K562 (cell line): Measurements from ENCODE around the gene INSYN2B. TPM values are rescaled to one million over a fixed set of nuclear protein-coding genes. Genes with fewer than 3 reads are reported as not detected.

ENCODE experiments used
- ATAC-seq: fragments of 200-7000 bp; cut with Tn5 transposase; 3 replicates; pipeline ENCODE4 v1.9.1; 2020; ENCODE audit warnings: moderate library complexity
- BruUV-seq: library from RNA; stranded (reverse); fragments of 400-500 nt; replicated peaks from 2 replicates; lab custom pipeline; 2021; lab: Mats Ljungman, UMichigan
- CTCF ChIA-PET: fragments of 300-600 bp; formaldehyde crosslinking; extraction: SDS; loops from one replicate; lab custom pipeline; 2021; ENCODE audit warnings: low intra/inter-chr PET ratio; lab: Yijun Ruan, JAX
- POLR2A ChIA-PET: fragments of 300-600, 350-650 bp; sonication (Branson Sonifier 250); formaldehyde crosslinking; extraction: SDS; loops from one replicate; lab custom pipeline; 2021; ENCODE audit warnings: antibody characterized with exemption, inconsistent platforms; lab: Yijun Ruan, JAX
- DNase-seq, 4 experiments: peaks; one replicate each; pipeline versions ENCODE4 v3.0.0 to v3.0.0-alpha.2; 2011 to 2018; ENCODE audit warnings: low spot score in 3 of 4, mixed read lengths in 3 of 4; ENCODE audit errors: extremely low read depth in 1 of 4
- FAIRE-seq: peaks from 2 replicates; lab custom pipeline; 2011; peaks lifted over from hg19 to GRCh38; lab: Jason Lieb, UNC
- H2AFZ ChIP-seq: 2 replicates; pipeline ENCODE4 v1.6.0; 2011; ENCODE audit warnings: low read depth, low read length, control low read depth, inconsistent platforms
- H3K27ac ChIP-seq: fragments of 200-600 bp; 3 replicates; pipeline ENCODE4 v1.8.0; 2011; ENCODE audit warnings: low read depth, mild to moderate bottlenecking, control low read depth, inconsistent platforms, low read length, moderate library complexity, mixed read lengths; ENCODE audit errors: extremely low read depth
- H3K27me3 ChIP-seq, 2 experiments: fragments of 300-600 bp in 1 of 2; 2 replicates in 1 of 2; 3 replicates in 1 of 2; pipeline versions ENCODE4 v1.6.0 to v1.8.0; 2011; ENCODE audit warnings: inconsistent platforms in 2 of 2, low read length in 2 of 2, mild to moderate bottlenecking in 1 of 2, mixed read lengths in 1 of 2, moderate library complexity in 1 of 2; ENCODE audit not compliant: control insufficient read depth in 2 of 2, insufficient read depth in 2 of 2
- H3K36me3 ChIP-seq: fragments of 300-600 bp; 3 replicates; pipeline ENCODE4 v1.8.0; 2011; ENCODE audit warnings: mild to moderate bottlenecking, low read length, inconsistent platforms; ENCODE audit not compliant: control insufficient read depth, insufficient read depth
- H3K4me1 ChIP-seq, 2 experiments: fragments of 200-600 bp in 1 of 2; replicated peaks in 1 of 2; 2 replicates in 1 of 2; 3 replicates in 1 of 2; pipeline versions ENCODE4 v1.5.1 to v1.8.0; 2011; ENCODE audit warnings: inconsistent platforms in 2 of 2, low read length in 2 of 2, mild to moderate bottlenecking in 1 of 2, mixed read lengths in 1 of 2, moderate library complexity in 1 of 2; ENCODE audit not compliant: control insufficient read depth in 2 of 2, insufficient read depth in 2 of 2
- H3K4me2 ChIP-seq: 2 replicates; pipeline ENCODE4 v1.6.1; 2011; ENCODE audit warnings: low read length, control low read depth, inconsistent platforms, mixed read lengths; ENCODE audit not compliant: insufficient read depth
- H3K4me3 ChIP-seq: fragments of 200-600 bp; sonication (generic), shearing (Covaris generic); 2 replicates; pipeline ENCODE4 v1.5.1; 2016; ENCODE audit warnings: control low read depth, inconsistent platforms
- H3K79me2 ChIP-seq: fragments of 200-600 bp; 3 replicates; pipeline ENCODE4 v1.8.0; 2011; ENCODE audit warnings: low read length, inconsistent platforms; ENCODE audit not compliant: control insufficient read depth, insufficient read depth
- H3K9ac ChIP-seq, 2 experiments: 2 replicates each; pipeline versions ENCODE4 v1.6.0 to v1.6.1; 2011; ENCODE audit warnings: low read depth in 2 of 2, low read length in 2 of 2, control low read depth in 1 of 2, inconsistent platforms in 1 of 2, mild to moderate bottlenecking in 1 of 2, mixed read lengths in 1 of 2; ENCODE audit not compliant: insufficient read depth in 1 of 2
- H3K9me1 ChIP-seq: one replicate; pipeline ENCODE4 v1.6.0; 2011; ENCODE audit warnings: inconsistent platforms, mild to moderate bottlenecking, low read length, moderate library complexity; ENCODE audit not compliant: control insufficient read depth, insufficient read depth
- H3K9me3 ChIP-seq: replicated peaks from 2 replicates; pipeline ENCODE4 v1.5.1; 2011; ENCODE audit warnings: low read depth, low read length, inconsistent platforms; ENCODE audit not compliant: control insufficient read depth, insufficient read depth
- H4K20me1 ChIP-seq: replicated peaks from 2 replicates; pipeline ENCODE4 v1.6.1; 2011; ENCODE audit warnings: low read length, inconsistent platforms, mixed read lengths; ENCODE audit not compliant: control insufficient read depth, insufficient read depth
- DMBX1 ChIP-seq: fragments of 250-450 bp; sonication (Bioruptor Pico); IDR thresholded peaks from 2 replicates; pipeline ENCODE4 v1.8.0; 2022; ENCODE audit warnings: inconsistent platforms, mild to moderate bottlenecking, moderate library complexity, borderline replicate concordance
- HNRNPLL ChIP-seq: fragments of 200-400 bp; formaldehyde crosslinking; IDR thresholded peaks from 2 replicates; pipeline ENCODE4 v1.6.1; 2017; ENCODE audit warnings: low read length, low read depth, mild to moderate bottlenecking; ENCODE audit not compliant: poor library complexity, severe bottlenecking
- NR1H2 ChIP-seq: sonication (generic); formaldehyde crosslinking; IDR thresholded peaks from 2 replicates; pipeline ENCODE4 v1.4.0; 2020; ENCODE audit warnings: mild to moderate bottlenecking, missing genetic modification reagents
- RBFOX2 ChIP-seq: fragments of 200-400 bp; formaldehyde crosslinking; IDR thresholded peaks from 2 replicates; pipeline ENCODE4 v1.6.1; 2017; ENCODE audit warnings: low read depth, mild to moderate bottlenecking, low read length, moderate library complexity
- SMARCC2 ChIP-seq: fragments of 450-650 bp; IDR thresholded peaks from 2 replicates; pipeline ENCODE4 v1.6.1; 2017; ENCODE audit warnings: antibody characterized with exemption, moderate library complexity, mild to moderate bottlenecking, low read depth
- ZFP1 ChIP-seq: fragments of 450-650 bp; formaldehyde crosslinking; IDR thresholded peaks from 2 replicates; pipeline ENCODE4 v1.4.0; 2020; ENCODE audit warnings: mild to moderate bottlenecking, mixed read lengths
- ZFX ChIP-seq: sonication (generic); formaldehyde crosslinking; IDR thresholded peaks from 2 replicates; pipeline ENCODE4 v1.8.0; 2022; ENCODE audit warnings: mild to moderate bottlenecking, missing genetic modification reagents, moderate library complexity
- WGBS: fragments of 100-300 bp; shearing (Covaris generic); methylation state at CpG from one replicate; pipeline ENCODE4 v1.1.6; 2016; ENCODE audit warnings: low coverage, mixed read lengths; ENCODE audit not compliant: insufficient coverage; ENCODE audit errors: missing lambda C conversion rate; 5-methylcytosine and 5-hydroxymethylcytosine counted together
- in situ Hi-C: fragments of 300-500 bp; cut with MboI; formaldehyde crosslinking; loops from 4 replicates; pipeline ENCODE4 v1.15.0; 2018; ENCODE audit warnings: inconsistent platforms, mixed read lengths
- intact Hi-C: fragments of 100-400 bp; cut with micrococcal nuclease; formaldehyde crosslinking; loops from 2 replicates; pipeline ENCODE4 v1.14.2; 2022
- polyA plus RNA-seq, 8 experiments: library from polyadenylated mRNA; depleted of rRNA in 4 of 8; stranded (reverse) in 5 of 8; unstranded in 3 of 8; fragments of >200 nt; fragmentation: Nextera tagmentation in 2 of 8; fragmentation: Illumina TruSeq in 1 of 8; extraction: Ambion mirVana in 2 of 8; extraction: Trizol in 1 of 8; gene quantifications; 2 replicates each; pipeline versions ENCODE4 v1.2.1 to v1.2.3, GENCODE V29; 2011 to 2014; ENCODE audit warnings: inconsistent platforms in 1 of 8, missing spikeins in 1 of 8
- total RNA-seq, 7 experiments: library from RNA; depleted of rRNA in 6 of 7; stranded (reverse); fragments of >200 nt in 6 of 7; fragmentation: Illumina TruSeq in 2 of 7; extraction: Trizol in 2 of 7; gene quantifications; 2 replicates each; pipeline versions ENCODE4 v1.2.1 to v1.2.3, GENCODE V29; 2011 to 2021; ENCODE audit warnings: low replicate concordance in 1 of 7

Gene INSYN2B
- total and polyA plus RNA-seq, 9 of the 15 experiments (the other 6 are each of a cell fraction or from before 2014, with no cell fraction given): not detected

DNA sequence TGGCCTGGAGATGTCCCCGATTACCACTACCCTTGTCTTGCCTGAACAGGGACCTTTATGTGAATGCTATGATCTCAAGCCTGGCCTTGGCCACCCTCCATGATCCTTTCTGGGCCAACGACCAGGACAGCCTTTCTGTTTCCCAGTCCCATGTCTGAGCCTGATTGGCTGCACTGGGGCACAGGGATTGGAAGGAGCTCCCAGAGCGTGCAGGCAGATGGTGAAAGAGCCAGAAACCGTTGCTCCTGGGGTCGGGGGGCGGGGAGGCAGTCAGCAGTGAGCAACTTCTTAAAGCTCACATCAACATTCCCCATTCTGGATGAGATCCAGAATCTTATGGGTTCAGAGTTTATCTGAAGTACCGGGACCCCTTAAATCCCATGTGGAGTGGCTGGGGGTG lies 84.4 kb downstream of the INSYN2B start:
- in situ Hi-C loops: no loop called here
- H3K27ac ChIP-seq: no peak overlapping the region
- no peaks in the 10 kb centered on the region for H3K9me1 ChIP-seq
- no peaks in the 10 kb centered on the region for H3K9me3 ChIP-seq
- ATAC-seq (no peak), FAIRE-seq (no peak), DNase-seq (peak in 1 of 4 experiments; percentile 7)
- H3K27me3 ChIP-seq: no peaks in the 10 kb centered on the region
- no peak for TF ChIP-seq HNRNPLL
- no peak for TF ChIP-seq ZFX (CRISPR knock-in tag)
- no peak for TF ChIP-seq NR1H2 (CRISPR knock-in tag)
- TF ChIP-seq DMBX1: no peak
- no peak for TF ChIP-seq ZFP1
- no peak overlapping the region for H3K9ac ChIP-seq
- no peaks in the 10 kb centered on the region for H3K79me2 ChIP-seq
- H3K4me1 ChIP-seq: no peaks in the 10 kb centered on the region
- no TSS peak for BruUV-seq
- H3K4me3 ChIP-seq: no peak overlapping the region
- WGBS: 15% methylated on average over 4 of the region's 7 CpGs
- intact Hi-C loops: no loop called here
- no peak overlapping the region for H3K4me2 ChIP-seq
- no peaks in the 10 kb centered on the region for H4K20me1 ChIP-seq
- H2AFZ ChIP-seq: no peak overlapping the region
- CTCF ChIA-PET: no interaction called here
- POLR2A ChIA-PET: no interaction called here
- H3K36me3 ChIP-seq: no peaks in the 10 kb centered on the region

DNA sequence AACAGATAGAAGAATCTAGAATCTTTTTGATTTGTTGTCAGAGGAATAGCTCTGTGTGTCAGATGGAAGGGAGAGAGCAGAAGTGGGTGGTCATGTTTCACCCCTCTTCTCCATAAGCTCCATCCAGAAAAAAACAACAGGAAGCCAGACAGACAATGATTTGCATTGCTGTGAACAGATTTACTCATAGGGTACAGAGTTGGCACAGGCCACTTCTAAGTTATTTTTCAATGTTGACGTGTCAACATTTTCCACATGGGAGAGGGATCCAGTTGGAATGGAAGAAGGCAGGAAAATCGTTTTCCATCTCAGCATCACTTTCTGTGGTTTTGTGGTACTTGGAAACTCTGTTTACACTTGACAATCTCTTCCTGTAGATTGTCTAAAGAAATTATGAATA lies 86.7 kb downstream of the INSYN2B start:
- ChIA-PET POLR2A (no interaction called here), CTCF (no interaction called here)
- H2AFZ ChIP-seq: no peak overlapping the region
- in situ Hi-C loops (no loop called here), intact Hi-C loops (no loop called here)
- DNase-seq: no peak
- H3K27ac ChIP-seq: no peak overlapping the region
- H3K9me3 ChIP-seq: no peaks in the 10 kb centered on the region
- no peaks in the 10 kb centered on the region for H3K36me3 ChIP-seq
- no peak for ATAC-seq
- no peak overlapping the region for H3K4me2 ChIP-seq
- no peaks in the 10 kb centered on the region for H4K20me1 ChIP-seq
- no peaks in the 10 kb centered on the region for H3K9me1 ChIP-seq
- no peaks in the 10 kb centered on the region for H3K27me3 ChIP-seq
- TF ChIP-seq RBFOX2 (no peak), SMARCC2 (no peak)
- no peaks in the 10 kb centered on the region for H3K79me2 ChIP-seq
- no peak for FAIRE-seq
- 0% methylated on average over 2 of the region's 2 CpGs for WGBS
- no peak overlapping the region for H3K9ac ChIP-seq
- no TSS peak for BruUV-seq
- H3K4me1 ChIP-seq: no peaks in the 10 kb centered on the region
- no peak overlapping the region for H3K4me3 ChIP-seq
